GM12878 (cell line): Measurements from ENCODE around the gene S100A6. TPM values are rescaled to one million over a fixed set of nuclear protein-coding genes. Genes with fewer than 3 reads are reported as not detected.

Source experiments
- ATAC-seq: fragments of 200-7000 bp; cut with Tn5 transposase; 3 replicates; pipeline ENCODE4 v1.9.1; 2020; ENCODE audit warnings: mild to moderate bottlenecking, moderate library complexity
- BruUV-seq: library from RNA; stranded (reverse); fragments of 400-500 nt; replicated peaks from 2 replicates; lab custom pipeline; 2021; lab: Mats Ljungman, UMichigan
- CTCF ChIA-PET: fragments of 300-600 bp; sonication (Branson Sonifier 250); formaldehyde crosslinking; extraction: SDS; loops from one replicate; lab custom pipeline; 2021; ENCODE audit warnings: inconsistent platforms; lab: Yijun Ruan, JAX
- POLR2A ChIA-PET: fragments of 350-600 bp; formaldehyde crosslinking; extraction: SDS; loops from one replicate; lab custom pipeline; 2021; ENCODE audit warnings: inconsistent platforms; lab: Charles Lee
- RAD21 ChIA-PET: fragments of 300-600 bp; sonication (Branson Sonifier 250); formaldehyde crosslinking; loops from one replicate; lab custom pipeline; 2023; ENCODE audit warnings: antibody characterized with exemption; ENCODE audit not compliant: unreplicated experiment; lab: Charles Lee
- SMC1A ChIA-PET: fragments of 300-600 bp; sonication (Branson Sonifier 250); formaldehyde crosslinking; loops from one replicate; lab custom pipeline; 2023; ENCODE audit not compliant: unreplicated experiment, uncharacterized antibody; lab: Charles Lee
- DNase-seq: peaks from one replicate; pipeline ENCODE4 v3.0.0-alpha.2; 2011; ENCODE audit warnings: low read depth, low spot score
- FAIRE-seq: peaks from 3 replicates; lab custom pipeline; 2011; peaks lifted over from hg19 to GRCh38; lab: Jason Lieb, UNC
- H2AFZ ChIP-seq: 2 replicates; pipeline ENCODE4 v1.6.0; 2011; ENCODE audit warnings: low read depth, low read length, control low read depth; ENCODE audit not compliant: control insufficient read depth
- H3K27ac ChIP-seq: 2 replicates; pipeline ENCODE4 v1.5.1; 2011; ENCODE audit warnings: control low read depth; ENCODE audit not compliant: control insufficient read depth, insufficient read depth
- H3K27me3 ChIP-seq, 2 experiments: replicated peaks in 1 of 2; 2 replicates each; pipeline versions ENCODE4 v1.6.0 to v1.6.1; 2011; ENCODE audit warnings: low read length in 1 of 2; ENCODE audit not compliant: control insufficient read depth in 2 of 2, insufficient read depth in 2 of 2
- H3K36me3 ChIP-seq, 2 experiments: 2 replicates each; pipeline ENCODE4 v1.5.1; 2011; ENCODE audit warnings: low read length in 1 of 2; ENCODE audit not compliant: control insufficient read depth in 2 of 2, insufficient read depth in 2 of 2
- H3K4me1 ChIP-seq: 2 replicates; pipeline ENCODE4 v1.6.1; 2011; ENCODE audit warnings: mild to moderate bottlenecking, low read length, moderate library complexity, mixed read lengths; ENCODE audit not compliant: control insufficient read depth, insufficient read depth
- H3K4me2 ChIP-seq: 2 replicates; pipeline ENCODE4 v1.6.0; 2011; ENCODE audit warnings: control low read depth; ENCODE audit not compliant: control insufficient read depth, insufficient read depth
- H3K4me3 ChIP-seq: fragments of 200-600 bp; sonication (generic); 2 replicates; pipeline ENCODE4 v1.5.1; 2016
- H3K79me2 ChIP-seq: 2 replicates; pipeline ENCODE4 v1.6.0; 2011; ENCODE audit warnings: low read length; ENCODE audit not compliant: control insufficient read depth, insufficient read depth
- H3K9ac ChIP-seq: 2 replicates; pipeline ENCODE4 v1.8.0; 2011; ENCODE audit warnings: low read length, control low read depth, mixed read lengths; ENCODE audit not compliant: control insufficient read depth, insufficient read depth
- H3K9me3 ChIP-seq: replicated peaks from 3 replicates; pipeline ENCODE4 v1.5.1; 2011; ENCODE audit warnings: mild to moderate bottlenecking, low read length; ENCODE audit not compliant: control insufficient read depth, insufficient read depth
- H4K20me1 ChIP-seq: 2 replicates; pipeline ENCODE4 v1.6.0; 2011; ENCODE audit not compliant: control insufficient read depth, insufficient read depth
- ATF3 ChIP-seq: IDR thresholded peaks from 2 replicates; pipeline ENCODE4 v1.6.1; 2011; ENCODE audit warnings: low read depth, mild to moderate bottlenecking, low read length, moderate library complexity, borderline replicate concordance; ENCODE audit errors: extremely low read depth
- FOXM1 ChIP-seq: IDR thresholded peaks from 2 replicates; pipeline ENCODE4 v1.6.1; 2012; ENCODE audit warnings: low read depth, mild to moderate bottlenecking, inconsistent platforms, low read length, moderate library complexity
- RAD21 ChIP-seq: IDR thresholded peaks from 2 replicates; pipeline ENCODE4 v1.6.1; 2011; ENCODE audit warnings: mild to moderate bottlenecking, low read depth, low read length, moderate library complexity; ENCODE audit not compliant: insufficient read depth
- RELB ChIP-seq: fragments of 450-650 bp; IDR thresholded peaks from 2 replicates; pipeline ENCODE4 v1.6.1; 2017; ENCODE audit warnings: low read depth, mild to moderate bottlenecking, moderate library complexity
- SRF ChIP-seq, 2 experiments: IDR thresholded peaks; 2 replicates each; pipeline ENCODE4 v1.6.1; 2011; ENCODE audit warnings: low read depth in 2 of 2, low read length in 2 of 2, mild to moderate bottlenecking in 1 of 2, moderate library complexity in 1 of 2
- SUZ12 ChIP-seq: fragments of 200-600 bp; sonication (generic); IDR thresholded peaks from one replicate; pipeline ENCODE4 v1.6.1; 2018; ENCODE audit warnings: antibody characterized with exemption, mild to moderate bottlenecking; ENCODE audit not compliant: unreplicated experiment
- WGBS: methylation state at CpG from one replicate; pipeline ENCODE4 v1.1.6; 2016; ENCODE audit warnings: low lambda C conversion rate; ENCODE audit not compliant: insufficient replicate concordance, insufficient coverage; ENCODE audit errors: missing lambda C conversion rate; 5-methylcytosine and 5-hydroxymethylcytosine counted together
- in situ Hi-C: fragments of 300-500 bp; cut with MboI; formaldehyde crosslinking; loops from 9 replicates; pipeline ENCODE4 v1.14.3; 2018; ENCODE audit warnings: mixed read lengths
- intact Hi-C: fragments of 100-400 bp; cut with micrococcal nuclease; formaldehyde crosslinking; loops from one replicate; pipeline ENCODE4 v1.14.2; 2022; ENCODE audit not compliant: unreplicated experiment
- polyA plus RNA-seq, 11 experiments: library from polyadenylated mRNA; depleted of rRNA in 4 of 11; unstranded in 6 of 11; stranded (reverse) in 5 of 11; fragments of >200 nt; fragmentation: Nextera tagmentation in 4 of 11; fragmentation: Illumina TruSeq in 1 of 11; extraction: Ambion mirVana in 4 of 11; extraction: Trizol in 1 of 11; gene quantifications; 1 replicate in 1 of 11; 2 replicates in 10 of 11; pipeline versions ENCODE4 v1.2.1 to v1.2.3, GENCODE V29; 2011 to 2016; ENCODE audit warnings: inconsistent platforms in 2 of 11, missing spikeins in 2 of 11, low read depth in 1 of 11
- total RNA-seq, 4 experiments: library from RNA; depleted of rRNA in 3 of 4; stranded (reverse); fragments of >200 nt in 3 of 4; fragmentation: Illumina TruSeq in 1 of 4; extraction: Trizol in 1 of 4; gene quantifications; 2 replicates each; pipeline versions ENCODE4 v1.2.1 to v1.2.3, GENCODE V29; 2013 to 2021

The S100A6 gene
- total and polyA plus RNA-seq, 10 of the 15 experiments (the other 5 are each of a cell fraction or from before 2014, with no cell fraction given), result 7.2 to 121 (median 45.7) TPM

- no peaks in the 10 kb centered on the region for H3K36me3 ChIP-seq
- RAD21 ChIA-PET, result no interaction called here
- H2AFZ ChIP-seq, result no peak overlapping the region
- no peak overlapping the region for H3K9ac ChIP-seq
- 33% methylated on average over 3 of the region's 3 CpGs for WGBS
- intact Hi-C loops (loop anchor here (5.0 kb wide), 2 partner anchors 159 to 234 kb away; partner anchors contain the start of gene ILF2), in situ Hi-C loops (no loop called here)
- H3K27me3 ChIP-seq, result no peaks in the 10 kb centered on the region
- SMC1A ChIA-PET, result interaction anchor here (1.1 kb wide), 1 partner anchor 55 kb away, joined by 3 read pairs; no protein-coding TSS in a partner anchor
- no peak overlapping the region for H3K4me2 ChIP-seq
- CTCF ChIA-PET, result interaction anchor here (0.8 to 4.5 kb wide), 2 partner anchors 18 to 56 kb away, joined by 3 to 31 read pairs; no protein-coding TSS in a partner anchor
- TF ChIP-seq RELB (no peak), FOXM1 (no peak), SUZ12 (no peak), RAD21 (no peak), SRF (IDR thresholded peaks at IDR 0.05; ENCODE audit: low read depth in 2 of 2, low read length in 2 of 2) (no peak), ATF3 (no peak)
- TF ChIP-seq, all 136 proteins: peak for 0
- Histone ChIP-seq H3K4me3 (no peak overlapping the region), H3K4me1 (no peaks in the 10 kb centered on the region), H3K27ac (no peak overlapping the region), H3K9me3 (no peaks in the 10 kb centered on the region), H4K20me1 (no peaks in the 10 kb centered on the region), H3K79me2 (no peaks in the 10 kb centered on the region)
- POLR2A ChIA-PET, result interaction anchor here (0.5 kb wide), 1 partner anchor 123 kb away, joined by 5 read pairs; no protein-coding TSS in a partner anchor
- DNase-seq (no peak), FAIRE-seq (no peak), ATAC-seq (no peak)
- no TSS peak for BruUV-seq
These were observed 22.8 kb downstream of the S100A6 start for GRCh38 chr1:153513023-153513422.
